ENCODE data around the gene SRSF9. TPM values are rescaled to one million over a fixed set of nuclear protein-coding genes. Genes with fewer than 3 reads are reported as not detected.
"Not testable (repeated sequence)": the region's sequence is repeated elsewhere in the genome, so short reads cannot be mapped to it uniquely, and the experiment has no call there.

Gene SRSF9
- total RNA-seq, 2 donors from 2014 or later, result 98.7 to 131 TPM

- Histone ChIP-seq H3K27me3 (replicated peaks; ENCODE audit: insufficient read depth) (no peaks in the 10 kb centered on the region), H3K36me3 (no peaks in the 10 kb centered on the region), H3K27ac (no peak overlapping the region), H3K9me3 (no peaks in the 10 kb centered on the region), H3K4me3 (no peak overlapping the region), H3K4me1 (replicated peaks) (no peaks in the 10 kb centered on the region)
- 99% methylated on average over 5 of the region's 5 CpGs for WGBS
- TF ChIP-seq POLR2A (IDR thresholded peaks at IDR 0.05) (no peak), CTCF (IDR thresholded peaks at IDR 0.05) (no peak), POLR2AphosphoS5 (IDR thresholded peaks at IDR 0.05) (no peak)
- DNase-seq (ENCODE audit: low spot score), result no peak
- intact Hi-C loops (cut with DNase I), result loop anchor here (10.0 kb wide), 1 partner anchor 74 kb away; no protein-coding TSS in a partner anchor
Observed at GRCh38 chr12:120490325-120490724, 20.8 kb upstream of the SRSF9 start.

- no peak for DNase-seq (ENCODE audit: low spot score)
- Histone ChIP-seq H3K9me3 (no peaks in the 10 kb centered on the region), H3K27me3 (replicated peaks; ENCODE audit: insufficient read depth) (no peaks in the 10 kb centered on the region), H3K4me1 (replicated peaks) (no peaks in the 10 kb centered on the region), H3K36me3 (no peaks in the 10 kb centered on the region), H3K4me3 (no peak overlapping the region), H3K27ac (no peak overlapping the region)
- intact Hi-C loops (cut with DNase I), result no loop called here
- TF ChIP-seq POLR2AphosphoS5 (IDR thresholded peaks at IDR 0.05) (no peak), CTCF (IDR thresholded peaks at IDR 0.05) (no peak), POLR2A (IDR thresholded peaks at IDR 0.05) (no peak)
- WGBS, result 68% methylated on average over 4 of the region's 4 CpGs
Observed at GRCh38 chr12:120489018-120489417, 19.5 kb upstream of the SRSF9 start.

GRCh38 chr12:120488057-120488640 lies 18.6 kb upstream of the SRSF9 start:
- TF ChIP-seq POLR2AphosphoS5 (IDR thresholded peaks at IDR 0.05) (no peak), CTCF (IDR thresholded peaks at IDR 0.05) (no peak), POLR2A (IDR thresholded peaks at IDR 0.05) (no peak)
- Histone ChIP-seq H3K36me3 (no peaks in the 10 kb centered on the region), H3K27ac (no peak overlapping the region), H3K27me3 (replicated peaks; ENCODE audit: insufficient read depth) (no peaks in the 10 kb centered on the region), H3K9me3 (no peaks in the 10 kb centered on the region), H3K4me3 (no peak overlapping the region), H3K4me1 (replicated peaks) (no peaks in the 10 kb centered on the region)
- DNase-seq (ENCODE audit: low spot score), result no peak
- 61% methylated on average over 5 of the region's 5 CpGs for WGBS
- intact Hi-C loops (cut with DNase I), result no loop called here

DNA sequence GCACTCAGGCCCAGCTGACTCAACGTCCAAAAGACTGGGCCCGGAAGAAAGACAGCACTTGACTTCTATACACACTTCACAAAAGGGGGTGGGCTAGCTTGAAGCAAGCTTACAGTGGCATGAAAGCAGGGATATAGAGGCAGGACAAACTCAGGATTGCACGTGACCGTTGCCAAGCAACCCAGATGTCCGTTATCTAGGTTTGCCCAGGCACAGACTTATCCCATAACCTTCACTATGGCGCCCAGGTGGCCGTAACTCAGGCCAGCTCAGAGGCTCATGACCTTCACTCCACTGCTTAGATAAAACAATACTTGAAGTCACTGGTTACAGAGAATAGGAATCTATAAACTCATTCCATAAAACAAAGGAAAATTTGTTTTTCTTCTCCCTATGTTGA lies 18.0 kb upstream of the SRSF9 start:
- H3K36me3 ChIP-seq; H3K4me1 ChIP-seq (replicated peaks); H3K27me3 ChIP-seq (replicated peaks; ENCODE audit: insufficient read depth); H3K27ac ChIP-seq; intact Hi-C loops (cut with DNase I); DNase-seq (ENCODE audit: low spot score); H3K4me3 ChIP-seq; H3K9me3 ChIP-seq: not testable (repeated sequence)
- WGBS, result 83% methylated on average over 7 of the region's 7 CpGs

DNA sequence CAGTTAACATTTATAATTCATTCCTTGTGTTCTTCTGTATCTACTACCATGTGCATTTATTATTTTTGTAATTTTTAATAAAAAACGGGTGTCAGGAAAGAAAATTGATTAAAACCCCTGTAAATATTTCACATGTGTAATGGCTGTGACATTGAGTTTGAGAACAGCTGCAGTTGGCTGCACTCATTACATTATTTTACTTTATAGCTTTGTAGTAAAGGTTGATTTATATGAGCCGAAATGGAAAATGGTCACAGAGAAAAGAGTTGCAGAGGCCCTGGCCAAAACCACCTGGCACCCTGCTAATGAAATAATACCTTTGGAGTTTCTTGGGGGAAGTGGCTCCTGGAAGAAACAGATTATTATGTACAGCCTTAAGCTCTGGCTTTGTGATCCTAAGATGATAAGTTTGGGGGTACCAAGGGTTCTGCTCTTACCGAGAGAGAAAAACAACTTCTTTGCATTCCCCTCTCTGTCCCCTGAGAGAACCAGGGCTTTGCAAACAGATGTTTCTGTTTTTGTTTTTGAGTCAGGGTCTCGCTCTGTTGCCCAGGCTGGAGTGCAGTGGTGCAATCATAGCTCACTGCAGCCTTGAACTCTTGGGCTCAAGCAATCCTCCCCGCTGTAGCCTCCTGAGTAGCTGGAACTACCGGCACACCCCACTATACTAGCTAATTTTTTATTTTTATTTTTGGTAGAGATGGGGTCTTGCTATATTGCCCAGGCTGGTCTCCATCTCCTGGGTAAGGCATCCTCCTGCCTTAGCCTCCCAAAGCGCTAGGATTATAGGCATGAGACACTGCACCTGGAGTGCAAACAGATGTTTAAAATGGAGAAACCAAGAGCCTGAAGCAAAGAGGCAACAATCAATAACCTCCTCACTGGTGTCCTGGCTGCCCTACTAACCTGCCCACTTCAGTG lies 16.7 kb upstream of the SRSF9 start:
- no peak overlapping the region for H3K4me3 ChIP-seq
- H3K9me3 ChIP-seq, result no peaks in the 10 kb centered on the region
- no peak overlapping the region for H3K27ac ChIP-seq
- intact Hi-C loops (cut with DNase I), result no loop called here
- no peaks in the 10 kb centered on the region for H3K36me3 ChIP-seq
- WGBS, result 77% methylated on average over 7 of the region's 7 CpGs
- H3K27me3 ChIP-seq (replicated peaks; ENCODE audit: insufficient read depth), result no peaks in the 10 kb centered on the region
- no peaks in the 10 kb centered on the region for H3K4me1 ChIP-seq (replicated peaks)
- TF ChIP-seq POLR2AphosphoS5 (IDR thresholded peaks at IDR 0.05) (no peak), CTCF (IDR thresholded peaks at IDR 0.05) (no peak), POLR2A (IDR thresholded peaks at IDR 0.05) (no peak)
- DNase-seq (ENCODE audit: low spot score), result no peak
